H9 (cell line): ENCODE data around the gene EIF4E1B. TPM values are rescaled to one million over a fixed set of nuclear protein-coding genes. Genes with fewer than 3 reads are reported as not detected.

Source experiments
- DNase-seq: peaks from one replicate; pipeline ENCODE4 v3.0.0-alpha.2; 2017
- H2AFZ ChIP-seq: one replicate; pipeline ENCODE4 v1.6.1; 2013; ENCODE audit warnings: mild to moderate bottlenecking, low read length, control low read depth, moderate library complexity
- H2AK5ac ChIP-seq: 2 replicates; pipeline ENCODE4 v1.6.1; 2013; ENCODE audit warnings: low read length, control low read depth, mixed read lengths; ENCODE audit not compliant: insufficient read length
- H2BK120ac ChIP-seq: one replicate; pipeline ENCODE4 v1.6.1; 2013; ENCODE audit warnings: low read depth, mild to moderate bottlenecking, low read length, control low read depth, inconsistent platforms; ENCODE audit not compliant: poor library complexity, severe bottlenecking
- H2BK12ac ChIP-seq: 2 replicates; pipeline ENCODE4 v1.6.1; 2013; ENCODE audit warnings: low read length, control low read depth, mixed read lengths, low read depth; ENCODE audit not compliant: insufficient read length
- H2BK15ac ChIP-seq: 2 replicates; pipeline ENCODE4 v1.6.1; 2013; ENCODE audit warnings: low read depth, low read length, control low read depth
- H2BK20ac ChIP-seq: one replicate; pipeline ENCODE4 v1.6.1; 2013; ENCODE audit warnings: low read depth, mild to moderate bottlenecking, low read length, control low read depth, inconsistent platforms; ENCODE audit not compliant: poor library complexity, severe bottlenecking
- H2BK5ac ChIP-seq: 2 replicates; pipeline ENCODE4 v1.6.1; 2013; ENCODE audit warnings: low read length, control low read depth, mixed read lengths; ENCODE audit not compliant: insufficient read length
- H3K14ac ChIP-seq: 2 replicates; pipeline ENCODE4 v1.6.1; 2013; ENCODE audit warnings: low read length, control low read depth; ENCODE audit not compliant: insufficient read depth
- H3K18ac ChIP-seq: 2 replicates; pipeline ENCODE4 v1.6.1; 2013; ENCODE audit warnings: low read depth, mild to moderate bottlenecking, mixed read lengths, low read length, control low read depth; ENCODE audit not compliant: insufficient read length
- H3K23ac ChIP-seq: 2 replicates; pipeline ENCODE4 v1.6.1; 2013; ENCODE audit warnings: low read length, control low read depth, mixed read lengths, low read depth; ENCODE audit not compliant: insufficient read length
- H3K23me2 ChIP-seq: 2 replicates; pipeline ENCODE4 v1.6.1; 2013; ENCODE audit warnings: low read depth, mild to moderate bottlenecking, mixed read lengths, low read length, control low read depth; ENCODE audit not compliant: insufficient read length, poor library complexity, severe bottlenecking
- H3K27ac ChIP-seq: 2 replicates; pipeline ENCODE4 v1.5.1; 2013; ENCODE audit warnings: low read length, control low read depth, mixed read lengths, low read depth; ENCODE audit not compliant: insufficient read length
- H3K27me3 ChIP-seq: 2 replicates; pipeline ENCODE4 v1.6.1; 2013; ENCODE audit warnings: low read length, control low read depth, inconsistent platforms; ENCODE audit not compliant: insufficient read depth
- H3K4ac ChIP-seq: 2 replicates; pipeline ENCODE4 v1.6.1; 2013; ENCODE audit warnings: low read depth, mild to moderate bottlenecking, control low read depth, inconsistent platforms, low read length, moderate library complexity
- H3K4me1 ChIP-seq: 2 replicates; pipeline ENCODE4 v1.6.1; 2013; ENCODE audit warnings: low read length, control low read depth, inconsistent platforms; ENCODE audit not compliant: insufficient read depth
- H3K4me2 ChIP-seq: 2 replicates; pipeline ENCODE4 v1.6.1; 2013; ENCODE audit warnings: low read length, control low read depth, mixed read lengths; ENCODE audit not compliant: insufficient read length, insufficient read depth
- H3K56ac ChIP-seq: 2 replicates; pipeline ENCODE4 v1.6.1; 2013; ENCODE audit warnings: low read depth, mild to moderate bottlenecking, mixed read lengths, low read length, control low read depth; ENCODE audit not compliant: insufficient read length
- H3K79me1 ChIP-seq: 2 replicates; pipeline ENCODE4 v1.6.1; 2013; ENCODE audit warnings: low read depth, mild to moderate bottlenecking, moderate library complexity, low read length, control low read depth, inconsistent platforms; ENCODE audit not compliant: insufficient read depth, poor library complexity, severe bottlenecking
- H3K79me2 ChIP-seq: 2 replicates; pipeline ENCODE4 v1.6.1; 2013; ENCODE audit warnings: low read length, control low read depth, inconsistent platforms; ENCODE audit not compliant: insufficient read depth
- H3K9ac ChIP-seq: 2 replicates; pipeline ENCODE4 v1.6.1; 2013; ENCODE audit warnings: low read length, control low read depth, mixed read lengths; ENCODE audit not compliant: insufficient read length; ENCODE audit errors: extremely low read depth
- H3K9me3 ChIP-seq: one replicate; pipeline ENCODE4 v1.6.1; 2013; ENCODE audit warnings: low read depth, low read length, inconsistent platforms; ENCODE audit not compliant: control insufficient read depth
- H3T11ph ChIP-seq: one replicate; pipeline ENCODE4 v1.6.1; 2013; ENCODE audit warnings: mild to moderate bottlenecking, low read length, control low read depth, inconsistent platforms
- H4K20me1 ChIP-seq: one replicate; pipeline ENCODE4 v1.6.1; 2013; ENCODE audit not compliant: control insufficient read depth, insufficient read length, insufficient read depth
- H4K5ac ChIP-seq: 2 replicates; pipeline ENCODE4 v1.6.1; 2013; ENCODE audit warnings: low read depth, mild to moderate bottlenecking, mixed read lengths, low read length, control low read depth; ENCODE audit not compliant: insufficient read length
- H4K8ac ChIP-seq: replicated peaks from 2 replicates; pipeline ENCODE4 v1.6.1; 2013; ENCODE audit warnings: low read length, control low read depth, mixed read lengths, low read depth; ENCODE audit not compliant: insufficient read length
- H4K91ac ChIP-seq: 2 replicates; pipeline ENCODE4 v1.6.1; 2013; ENCODE audit warnings: low read depth, mild to moderate bottlenecking, moderate library complexity, mixed read lengths, low read length, control low read depth; ENCODE audit not compliant: insufficient read length
- H3K27ac Mint-ChIP-seq, 3 experiments: 2 replicates in 2 of 3; 3 replicates in 1 of 3; pipeline ENCODE4 v1.8.0; 2020 to 2021; ENCODE audit warnings: mixed read lengths in 3 of 3, mild to moderate bottlenecking in 1 of 3, moderate library complexity in 1 of 3
- H3K27me3 Mint-ChIP-seq: 2 replicates; pipeline ENCODE4 v1.8.0; 2021; ENCODE audit warnings: low read depth, mild to moderate bottlenecking, moderate library complexity, mixed read lengths
- H3K36me3 Mint-ChIP-seq, 3 experiments: 2 replicates in 2 of 3; 3 replicates in 1 of 3; pipeline ENCODE4 v1.8.0; 2020 to 2021; ENCODE audit warnings: low read depth in 3 of 3, mixed read lengths in 3 of 3; ENCODE audit not compliant: insufficient read depth in 1 of 3
- H3K4me1 Mint-ChIP-seq, 2 experiments: 2 replicates each; pipeline ENCODE4 v1.8.0; 2020; ENCODE audit warnings: mixed read lengths in 2 of 2
- H3K4me3 Mint-ChIP-seq, 2 experiments: 2 replicates in 1 of 2; 3 replicates in 1 of 2; pipeline ENCODE4 v1.8.0; 2020 to 2021; ENCODE audit warnings: mild to moderate bottlenecking in 2 of 2, mixed read lengths in 2 of 2, moderate library complexity in 1 of 2
- H3K9me3 Mint-ChIP-seq, 2 experiments: 2 replicates in 1 of 2; 3 replicates in 1 of 2; pipeline ENCODE4 v1.8.0; 2020; ENCODE audit warnings: mild to moderate bottlenecking in 2 of 2, mixed read lengths in 2 of 2, moderate library complexity in 1 of 2
- WGBS: extraction: QIAGEN DNeasy Blood & Tissue Kit; methylation state at CpG from one replicate; pipeline ENCODE4 v1.1.7; 2013; ENCODE audit warnings: missing lambda C conversion rate, low lambda C conversion rate, mixed read lengths; ENCODE audit not compliant: insufficient read length; ENCODE audit errors: extremely low coverage; 5-methylcytosine and 5-hydroxymethylcytosine counted together
- total RNA-seq: library from RNA; stranded (reverse); gene quantifications from 2 replicates; pipeline ENCODE4 v1.2.1, GENCODE V29; 2021
- TF ChIP-seq, protein P1 (sequence below): fragments of 200-600 bp; sonication (generic); conservative IDR thresholded peaks from 3 replicates; pipeline ENCODE4 v1.8.0; 2021; ENCODE audit warnings: antibody characterized with exemption, mild to moderate bottlenecking

EIF4E1B gene
- total RNA-seq, 1 experiment from 2014 or later, result 1.3 TPM

DNA sequence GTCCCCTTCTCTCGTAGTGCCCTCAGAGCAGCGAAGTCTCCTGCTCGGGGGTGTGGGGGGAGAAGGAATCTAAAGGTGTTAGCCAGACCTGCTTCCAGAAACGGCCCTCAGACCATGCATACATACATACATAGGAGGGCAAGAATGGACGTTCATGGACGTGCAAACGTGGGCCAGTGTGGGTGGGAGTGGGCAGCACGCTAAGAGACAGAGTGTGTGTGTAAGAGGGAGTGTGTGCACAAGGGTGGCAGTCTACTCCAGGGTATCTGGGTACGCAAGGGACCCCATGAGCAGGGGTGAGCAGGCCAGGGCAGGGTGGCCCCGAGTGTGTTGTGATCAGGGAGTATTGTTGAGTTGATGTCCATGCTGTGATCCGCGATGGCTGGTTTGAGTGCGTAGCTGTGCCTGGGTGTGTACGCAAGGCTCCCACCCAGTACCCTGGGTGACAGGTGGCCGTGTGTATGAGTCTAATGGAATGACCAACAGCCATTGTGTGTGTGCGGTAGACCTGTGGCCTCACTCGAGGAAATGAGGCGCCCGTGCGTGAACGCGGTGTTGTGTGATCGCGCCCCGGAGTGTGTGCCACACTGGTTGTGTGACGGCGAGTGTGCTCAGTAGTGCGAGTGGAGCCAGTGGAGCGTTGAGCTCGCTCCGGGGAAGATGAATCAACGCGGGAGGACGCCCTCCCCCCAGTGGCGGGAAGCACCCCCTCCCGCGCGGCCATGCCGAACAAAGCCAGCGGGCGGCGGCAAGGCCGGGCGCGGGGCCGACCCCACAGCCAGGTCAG is 21.3 kb upstream of the EIF4E1B start:
- no peak overlapping the region for H4K8ac ChIP-seq
- H3T11ph ChIP-seq, result no peak overlapping the region
- no peaks in the 10 kb centered on the region; the same call in 1 of the 2 replicates for H3K27me3 ChIP-seq
- H4K20me1 ChIP-seq, result no peaks in the 10 kb centered on the region
- no peak overlapping the region for H4K5ac ChIP-seq
- H2AK5ac ChIP-seq, result no peak overlapping the region
- H3K14ac ChIP-seq, result no peak overlapping the region
- H3K4ac ChIP-seq, result no peak overlapping the region
- no peak overlapping the region for H2AFZ ChIP-seq
- H3K79me2 ChIP-seq, result no peaks in the 10 kb centered on the region
- peaks cover 23% of the 10 kb centered on the region for H3K27me3 Mint-ChIP-seq
- no peaks in the 10 kb centered on the region for H3K36me3 Mint-ChIP-seq
- peaks cover 6% of the 10 kb centered on the region for H3K23me2 ChIP-seq
- H4K91ac ChIP-seq, result no peak overlapping the region
- TF ChIP-seq, protein P1, sequence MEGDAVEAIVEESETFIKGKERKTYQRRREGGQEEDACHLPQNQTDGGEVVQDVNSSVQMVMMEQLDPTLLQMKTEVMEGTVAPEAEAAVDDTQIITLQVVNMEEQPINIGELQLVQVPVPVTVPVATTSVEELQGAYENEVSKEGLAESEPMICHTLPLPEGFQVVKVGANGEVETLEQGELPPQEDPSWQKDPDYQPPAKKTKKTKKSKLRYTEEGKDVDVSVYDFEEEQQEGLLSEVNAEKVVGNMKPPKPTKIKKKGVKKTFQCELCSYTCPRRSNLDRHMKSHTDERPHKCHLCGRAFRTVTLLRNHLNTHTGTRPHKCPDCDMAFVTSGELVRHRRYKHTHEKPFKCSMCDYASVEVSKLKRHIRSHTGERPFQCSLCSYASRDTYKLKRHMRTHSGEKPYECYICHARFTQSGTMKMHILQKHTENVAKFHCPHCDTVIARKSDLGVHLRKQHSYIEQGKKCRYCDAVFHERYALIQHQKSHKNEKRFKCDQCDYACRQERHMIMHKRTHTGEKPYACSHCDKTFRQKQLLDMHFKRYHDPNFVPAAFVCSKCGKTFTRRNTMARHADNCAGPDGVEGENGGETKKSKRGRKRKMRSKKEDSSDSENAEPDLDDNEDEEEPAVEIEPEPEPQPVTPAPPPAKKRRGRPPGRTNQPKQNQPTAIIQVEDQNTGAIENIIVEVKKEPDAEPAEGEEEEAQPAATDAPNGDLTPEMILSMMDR, result no peak
- H2BK12ac ChIP-seq, result no peak overlapping the region
- H3K27ac ChIP-seq, result no peak overlapping the region
- no peaks in the 10 kb centered on the region; a peak in 1 of 5 replicates for H3K9me3 Mint-ChIP-seq
- H3K9me3 ChIP-seq, result no peaks in the 10 kb centered on the region
- WGBS, result no CpG with 5 or more reads among the region's 46 CpGs
- peak overlapping the region; percentile 56 for H3K9ac ChIP-seq
- DNase-seq, result no peak
- H3K56ac ChIP-seq, result no peak overlapping the region
- H3K23ac ChIP-seq, result no peak overlapping the region
- no peak overlapping the region for H2BK15ac ChIP-seq
- H2BK5ac ChIP-seq, result no peak overlapping the region
- H3K4me1 Mint-ChIP-seq, result peaks cover 32% of the 10 kb centered on the region in 2 experiments
- peak overlapping the region in 1 of 3 experiments; percentile 75; a peak in 2 of 7 replicates for H3K27ac Mint-ChIP-seq
- H3K4me1 ChIP-seq, result no peaks in the 10 kb centered on the region; the same call in 1 of the 2 replicates
- H3K79me1 ChIP-seq, result no peaks in the 10 kb centered on the region
- H2BK20ac ChIP-seq, result no peak overlapping the region
- H3K4me2 ChIP-seq, result peak overlapping the region; percentile 63
- no peak overlapping the region for H3K18ac ChIP-seq
- H3K4me3 Mint-ChIP-seq, result peak overlapping the region; percentile 86 to 96
- no peak overlapping the region for H2BK120ac ChIP-seq
